HuH-7.5 (cell line): ENCODE results near the gene FDX1.

Experiments used
- DNase-seq: peaks from one replicate; pipeline ENCODE4 v3.0.0; 2011; ENCODE audit warnings: low spot score

The FDX1 gene

DNA sequence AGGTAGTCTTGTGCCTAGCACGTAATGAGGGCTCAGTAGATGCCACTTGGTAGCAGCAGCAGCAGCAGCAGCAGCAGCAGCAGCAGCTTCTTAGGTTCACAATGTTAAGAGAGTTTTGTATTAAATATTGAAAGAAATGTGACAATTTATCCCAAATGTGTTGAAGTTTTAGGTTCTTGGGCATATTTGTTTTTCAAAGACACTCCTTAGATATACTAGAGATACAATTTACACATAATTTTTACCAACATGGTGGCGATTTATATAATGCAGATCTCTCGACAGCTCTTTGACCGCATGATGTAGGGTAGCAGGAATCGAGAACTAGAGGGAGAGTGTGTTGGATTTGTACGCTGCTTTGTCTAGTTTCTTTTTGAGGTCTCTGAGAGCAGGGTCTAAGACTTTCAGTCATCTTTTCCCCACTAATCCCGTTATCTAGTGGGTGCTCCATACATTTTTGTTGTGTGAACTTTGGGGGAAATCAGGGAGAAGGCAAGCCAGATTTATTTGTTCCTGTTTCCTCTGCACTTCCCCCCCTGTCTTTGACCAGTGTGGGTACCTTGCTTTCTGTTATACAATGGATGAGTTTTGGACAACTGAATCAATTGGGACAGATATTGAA is 1.4 kb downstream of the FDX1 start:
- no peak for DNase-seq

DNA sequence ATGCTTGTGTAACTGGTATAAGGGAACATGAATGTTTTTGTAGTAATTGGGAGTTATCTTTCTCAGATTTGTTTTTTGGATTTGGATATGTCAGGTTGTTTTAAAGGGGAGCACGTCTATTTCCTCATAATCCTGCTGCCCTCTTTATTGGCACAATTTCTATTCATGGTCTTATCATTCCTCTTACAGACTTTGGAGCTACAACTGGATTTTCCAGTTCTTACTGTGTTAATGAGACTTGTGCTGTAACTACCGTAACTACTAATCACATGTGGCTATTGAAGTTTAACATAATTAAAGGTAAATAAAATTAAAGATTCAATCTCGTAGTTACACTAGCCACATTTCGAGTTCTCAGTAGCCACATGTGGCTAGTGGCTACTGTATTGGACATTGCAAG is 1.9 kb downstream of the FDX1 start:
- no peak for DNase-seq

DNA sequence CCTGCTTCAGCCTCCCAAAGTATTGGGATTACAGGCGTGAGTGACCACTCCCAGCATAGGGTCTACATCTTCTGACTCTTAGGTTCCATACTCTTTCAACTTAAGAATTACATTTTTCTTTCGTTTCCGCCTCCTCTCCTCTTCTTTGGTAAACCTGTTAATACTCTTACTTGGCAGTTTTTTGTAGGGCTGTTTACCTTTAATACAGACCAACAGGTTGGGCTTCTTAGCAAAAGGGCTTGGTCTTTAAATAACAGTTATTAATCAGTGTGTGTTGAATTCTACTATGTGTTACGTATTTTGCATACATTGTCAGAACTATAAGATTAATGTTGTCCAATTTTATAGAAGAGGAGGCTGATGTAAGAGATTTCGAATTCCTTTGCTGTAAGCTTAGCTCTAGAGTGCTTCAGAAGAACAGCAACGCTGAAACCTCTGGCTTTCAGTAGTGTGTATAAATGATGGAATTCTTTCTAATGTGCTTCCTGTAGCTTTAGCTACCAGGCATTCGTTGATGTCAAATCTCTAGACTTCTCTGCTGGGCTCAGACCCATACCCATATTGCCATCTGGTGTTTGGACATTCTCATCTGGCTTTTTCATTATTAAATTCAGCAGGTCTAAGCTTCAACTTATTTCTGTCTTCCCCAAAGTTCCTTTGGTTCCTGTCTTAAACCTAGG is 3.1 kb downstream of the FDX1 start:
- DNase-seq: no peak

DNA sequence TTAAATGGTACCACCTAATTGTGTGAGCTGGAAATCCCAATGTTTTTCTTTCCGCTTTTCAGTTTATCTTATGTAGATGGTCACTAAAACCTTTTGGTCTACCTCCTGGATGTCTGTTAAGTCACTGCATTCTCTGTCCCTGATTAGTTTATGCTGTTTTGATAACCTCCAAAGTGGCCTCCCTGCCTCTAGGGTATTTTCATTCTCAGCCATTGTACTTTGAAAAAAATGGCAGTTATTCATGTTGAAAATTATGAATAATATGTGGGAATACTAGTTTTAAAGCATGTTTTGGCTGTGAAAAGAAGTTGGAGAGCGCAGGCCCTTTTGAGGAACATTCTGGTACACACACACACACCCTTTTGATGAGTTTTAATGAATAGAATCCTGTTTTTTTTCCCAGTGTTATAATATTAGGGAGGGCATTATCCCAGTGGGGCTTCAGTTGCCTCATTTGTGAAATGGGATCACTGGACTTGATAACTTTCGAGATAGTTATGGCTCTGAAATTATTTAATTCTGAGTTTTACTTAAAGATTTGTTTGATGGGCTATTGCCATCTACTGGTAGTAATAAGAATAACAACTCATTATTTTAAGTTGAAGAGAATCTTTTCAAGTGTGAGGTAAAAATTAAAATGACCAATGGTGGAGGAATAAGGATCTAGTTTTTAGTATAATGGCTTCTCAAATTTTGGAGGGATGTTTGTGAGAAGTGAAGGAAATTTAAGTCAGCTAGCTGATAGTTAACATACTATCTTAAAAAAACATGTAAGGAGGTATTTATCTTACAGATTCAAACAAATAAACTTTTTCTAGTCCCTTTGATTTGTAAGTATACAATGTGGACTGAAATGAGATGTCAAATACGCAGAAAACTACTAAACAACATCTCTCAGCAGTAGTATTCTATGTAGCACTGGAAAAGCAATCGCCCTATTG is 3.9 kb downstream of the FDX1 start:
- DNase-seq: no peak

DNA sequence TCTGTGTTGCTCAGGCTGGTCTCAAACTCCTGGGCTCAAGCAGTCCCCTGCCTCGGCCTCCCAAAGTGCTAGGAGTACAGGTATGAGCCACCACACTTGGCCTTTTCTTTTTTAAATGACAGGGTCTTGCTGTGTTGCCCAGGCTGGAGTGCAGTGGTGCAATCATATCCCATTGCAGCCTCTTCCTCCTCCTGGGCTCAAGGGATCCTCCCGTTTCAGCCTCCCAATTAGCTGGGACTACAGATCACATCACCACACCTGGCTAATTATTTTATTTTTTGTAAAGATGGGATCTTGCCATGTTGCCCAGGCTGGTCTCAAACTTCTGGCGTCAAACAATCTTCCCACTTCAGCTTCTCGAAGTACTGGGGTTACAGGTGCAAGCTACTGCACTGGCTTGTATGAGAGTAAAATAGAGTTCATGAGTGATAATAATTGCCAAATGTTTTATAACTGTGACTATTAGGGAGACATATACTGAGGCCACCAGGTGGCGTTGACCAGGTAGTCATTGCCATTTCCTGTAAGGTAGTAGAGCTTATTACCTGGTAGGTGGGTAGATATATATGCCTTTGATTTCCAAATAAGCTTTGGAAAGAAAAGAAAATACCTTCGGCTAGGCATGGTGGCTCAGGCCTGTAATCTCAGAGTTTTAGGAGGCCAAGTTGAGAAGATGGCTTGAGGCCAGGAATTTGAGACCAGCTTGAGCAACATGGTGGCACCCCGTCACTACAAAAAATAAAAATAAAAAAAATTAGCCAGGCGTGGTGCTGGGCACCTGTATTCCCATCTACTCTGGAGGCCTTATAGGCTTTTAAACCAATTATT is 5.4 kb downstream of the FDX1 start:
- no peak for DNase-seq

DNA sequence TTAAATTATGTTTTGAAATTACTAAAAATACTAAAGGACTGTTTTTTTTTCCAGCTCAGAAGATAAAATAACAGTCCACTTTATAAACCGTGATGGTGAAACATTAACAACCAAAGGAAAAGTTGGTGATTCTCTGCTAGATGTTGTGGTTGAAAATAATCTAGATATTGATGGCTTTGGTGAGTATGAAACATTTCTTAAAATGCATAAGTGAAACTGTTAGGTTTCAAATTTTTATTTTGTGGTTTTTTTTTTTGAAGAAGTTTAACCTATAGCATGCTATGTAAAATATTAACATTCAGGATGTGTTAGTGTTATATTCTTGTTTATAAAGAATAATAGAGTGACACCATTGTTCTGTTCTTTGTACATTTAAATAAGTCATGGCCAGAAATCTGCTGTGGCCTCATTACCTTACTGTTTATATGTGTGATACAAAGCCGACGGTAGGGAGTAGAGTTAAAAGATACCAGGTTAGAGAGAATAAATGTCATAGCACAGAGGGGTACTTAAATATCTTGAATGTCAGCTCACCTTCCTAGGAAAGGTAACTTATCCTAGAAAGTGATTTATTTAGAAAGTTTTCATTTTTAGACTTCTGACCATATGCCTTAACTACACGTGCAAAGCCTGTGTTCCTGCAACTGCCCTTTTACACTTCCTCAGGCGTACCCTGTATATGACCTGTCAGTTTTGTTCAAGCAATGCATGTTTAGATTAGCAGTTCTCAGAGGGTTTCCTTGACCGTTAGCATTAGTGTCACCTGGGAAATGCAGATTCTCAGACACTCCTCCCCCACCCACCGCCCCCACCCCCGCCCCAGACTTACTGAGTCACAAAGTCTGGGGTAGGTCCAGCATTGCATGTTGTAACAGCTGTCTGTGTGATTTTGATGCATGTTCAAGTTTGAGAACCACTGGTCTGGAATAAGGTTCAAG is 6.3 kb downstream of the FDX1 start:
- no peak for DNase-seq

DNA sequence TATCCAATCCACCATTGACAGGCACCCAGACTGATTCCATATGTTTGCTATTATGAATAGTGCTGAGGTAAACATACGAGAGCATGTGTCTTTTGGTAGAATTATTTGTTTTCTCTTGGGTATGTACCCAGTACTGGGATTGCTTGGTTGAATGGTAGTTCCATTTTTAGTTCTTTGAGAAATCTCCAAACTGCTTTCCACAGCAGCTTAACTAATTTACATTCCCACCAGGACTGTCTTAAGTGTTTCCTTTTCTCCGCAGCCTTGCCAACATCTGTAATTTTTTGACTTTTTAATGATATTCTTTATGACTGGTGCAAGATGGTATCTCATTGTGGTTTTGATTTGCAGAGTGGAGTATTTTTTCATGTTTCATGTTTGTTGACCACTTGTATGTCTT is 8.3 kb downstream of the FDX1 start:
- DNase-seq: no peak

DNA sequence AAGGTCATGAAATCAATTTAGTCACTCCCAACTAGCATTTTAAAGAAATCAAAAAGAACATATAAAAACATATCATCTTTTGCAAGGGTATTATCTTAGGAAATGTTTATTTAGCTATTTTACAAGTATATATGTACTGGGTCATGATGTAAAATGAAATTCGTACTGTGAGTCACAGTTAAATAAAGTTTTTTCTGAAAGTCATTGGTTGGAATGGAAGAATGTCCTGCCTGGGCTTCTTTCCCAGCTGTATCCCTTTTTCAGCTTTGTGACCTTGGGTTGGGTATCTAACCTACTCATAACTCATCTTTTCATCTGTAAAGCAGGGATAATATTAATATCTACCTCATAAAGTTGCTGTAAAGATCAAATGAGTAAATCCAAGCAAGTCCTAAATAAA is 15.7 kb downstream of the FDX1 start:
- no peak for DNase-seq

DNA sequence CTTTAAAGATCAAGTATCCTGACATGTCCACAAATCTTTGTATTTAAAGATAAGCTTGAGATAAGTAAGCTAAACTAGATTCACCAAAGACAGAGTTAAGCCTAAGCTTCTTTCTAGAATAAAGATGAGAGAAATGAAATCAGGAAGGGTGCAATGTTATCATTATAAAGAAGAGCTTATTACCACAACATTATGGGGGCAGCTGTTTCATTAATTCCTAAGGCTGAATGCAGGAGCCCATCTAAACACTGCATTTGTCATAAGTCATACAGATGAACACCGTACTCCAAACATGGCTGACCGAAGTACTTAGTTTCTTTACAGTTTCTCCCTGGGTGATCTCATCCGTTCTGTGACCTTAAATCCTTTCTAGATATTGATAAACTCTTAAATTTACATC is 16.3 kb downstream of the FDX1 start:
- DNase-seq: no peak

DNA sequence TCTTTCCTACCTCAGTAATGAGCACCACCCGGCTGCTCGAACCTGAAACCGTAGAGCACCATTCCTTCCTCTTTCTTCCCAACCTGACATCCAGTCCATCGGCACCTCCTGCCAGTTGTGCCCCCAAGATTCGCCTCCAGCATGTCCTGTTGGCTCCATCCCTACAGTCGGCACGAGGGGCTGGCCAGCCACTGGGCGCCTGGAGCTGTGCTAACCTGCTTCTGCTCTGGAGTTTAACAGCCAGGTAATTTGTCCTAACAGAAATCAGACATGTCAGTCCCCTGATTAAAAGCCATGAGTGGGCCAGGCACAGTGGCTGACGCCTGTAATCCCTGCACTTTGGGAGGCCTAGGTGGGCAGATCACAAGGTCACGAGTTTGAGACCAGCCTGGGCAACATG is 16.8 kb downstream of the FDX1 start:
- no peak for DNase-seq

DNA sequence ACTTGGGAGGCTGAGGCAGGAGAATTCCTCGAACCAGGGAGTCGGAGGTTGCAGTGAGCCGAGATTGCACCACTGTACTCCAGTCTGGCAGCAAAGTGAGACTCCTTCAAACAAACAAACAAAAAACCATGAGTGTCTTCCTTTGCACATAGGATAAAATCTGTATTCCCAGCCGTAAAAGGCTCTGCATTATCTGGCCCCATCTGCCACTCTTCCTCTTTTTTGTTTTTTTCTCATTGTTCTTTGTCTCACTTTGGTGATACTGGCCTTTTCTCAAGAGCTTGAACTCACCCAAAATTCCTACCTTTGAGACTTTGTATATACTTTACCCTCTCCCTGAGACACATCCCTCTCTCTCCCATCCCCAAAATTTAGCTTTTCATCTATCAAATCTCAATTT is 17.6 kb downstream of the FDX1 start:
- DNase-seq: no peak

DNA sequence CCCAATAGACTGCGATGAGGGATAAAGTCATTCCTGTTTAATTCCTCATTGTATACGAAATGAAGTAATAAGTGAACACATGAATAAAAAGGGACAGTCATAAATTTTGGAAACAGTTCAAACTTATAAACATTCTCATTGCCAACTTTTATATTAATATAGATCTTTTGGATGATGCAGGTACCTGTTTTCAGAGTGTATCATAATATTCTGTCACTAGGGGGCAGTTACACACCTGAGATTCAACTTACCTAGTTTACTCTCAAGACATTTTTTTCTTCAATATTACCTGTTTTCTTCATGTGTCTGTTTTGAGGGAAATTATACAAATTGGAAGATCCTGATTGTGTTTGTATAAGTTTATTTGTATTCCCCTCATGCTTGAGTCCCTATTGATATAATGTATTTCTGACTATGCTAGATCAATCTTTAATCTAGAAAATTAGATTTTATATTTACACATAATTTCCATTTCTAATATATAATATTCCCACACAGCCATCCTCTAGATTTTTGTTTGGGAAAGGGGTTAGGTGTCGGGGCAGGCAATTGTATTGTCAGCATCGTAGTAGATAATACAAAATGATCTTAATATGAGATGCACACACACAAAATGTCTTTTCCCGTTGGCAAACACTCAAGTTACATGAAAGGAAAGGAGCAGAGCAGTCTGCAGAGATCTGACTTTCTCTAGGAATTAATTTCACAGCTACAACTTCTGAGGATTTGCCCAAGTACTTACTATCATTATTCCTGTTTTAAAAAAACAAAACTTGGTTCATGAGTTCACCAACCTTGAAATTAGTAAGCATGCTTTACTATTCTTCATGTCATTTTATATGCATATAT is 18.4 kb downstream of the FDX1 start:
- no peak for DNase-seq

DNA sequence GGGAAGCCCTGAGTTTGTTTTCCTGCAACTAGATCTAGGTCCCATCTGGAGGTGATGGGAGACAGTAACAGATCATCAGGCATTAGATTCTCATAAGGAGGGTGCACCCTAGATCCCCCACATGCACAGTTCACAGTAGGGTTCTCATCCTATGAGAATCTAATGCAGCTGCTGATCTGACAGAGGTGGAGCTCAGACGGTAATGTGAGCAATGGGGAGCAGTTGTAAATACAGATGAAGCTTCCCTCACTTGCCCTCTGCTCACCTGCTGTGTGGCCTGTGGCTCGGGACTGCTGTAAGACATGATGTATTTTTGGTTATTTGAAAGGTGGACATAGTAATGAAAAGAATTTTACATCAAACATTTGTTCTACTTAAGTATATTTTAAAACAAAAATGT is 20.5 kb downstream of the FDX1 start:
- DNase-seq: no peak

DNA sequence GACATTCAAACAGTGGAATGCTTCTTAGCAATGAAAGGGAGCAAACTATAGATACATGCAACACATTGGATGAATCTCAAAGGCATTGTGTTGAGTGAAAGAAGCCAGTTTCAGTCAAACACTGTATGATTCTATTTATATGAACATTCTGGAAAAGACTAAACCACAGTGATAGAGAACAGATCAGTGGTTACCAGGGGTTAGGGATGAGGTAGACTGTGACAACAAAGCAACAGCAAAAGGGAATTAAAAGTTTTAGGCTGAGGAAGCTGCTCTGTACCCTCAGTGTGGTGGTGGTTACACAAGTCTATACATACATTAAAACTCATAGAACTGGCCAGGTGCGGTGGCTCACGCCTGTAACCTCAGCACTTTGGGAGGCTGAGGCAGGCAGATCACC is 23.0 kb downstream of the FDX1 start:
- no peak for DNase-seq

DNA sequence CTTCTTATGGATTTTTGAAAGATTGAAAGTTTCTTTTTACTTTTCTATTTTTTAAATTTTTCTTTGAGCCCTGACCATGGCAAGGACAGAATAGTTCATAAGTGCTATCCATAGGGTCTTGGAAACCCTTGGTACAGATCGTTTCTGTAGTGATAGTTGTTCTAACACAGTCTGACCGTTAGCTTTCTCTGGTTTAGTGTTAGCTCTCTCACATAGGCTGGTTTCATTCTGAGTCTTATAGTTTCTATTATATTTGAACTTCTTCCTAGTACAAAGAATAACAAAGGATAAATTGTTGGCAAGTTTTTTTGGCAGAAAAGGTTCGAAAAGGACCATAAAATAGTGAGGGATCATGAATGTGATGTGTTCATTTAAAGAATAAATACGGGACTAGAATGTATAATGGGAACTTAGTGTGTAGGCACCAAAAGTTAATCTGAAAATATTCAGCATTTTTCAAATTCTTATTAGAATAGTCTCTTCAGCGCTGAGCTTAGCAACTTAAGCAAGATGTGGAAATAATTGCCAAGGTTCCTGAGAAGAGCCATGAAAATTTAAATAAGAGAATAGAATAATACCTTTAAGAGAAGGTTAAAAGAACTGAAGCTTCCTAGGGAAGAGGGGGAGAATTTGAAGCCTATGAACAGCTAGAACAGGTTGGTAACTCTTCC is 24.1 kb downstream of the FDX1 start:
- DNase-seq: no peak

DNA sequence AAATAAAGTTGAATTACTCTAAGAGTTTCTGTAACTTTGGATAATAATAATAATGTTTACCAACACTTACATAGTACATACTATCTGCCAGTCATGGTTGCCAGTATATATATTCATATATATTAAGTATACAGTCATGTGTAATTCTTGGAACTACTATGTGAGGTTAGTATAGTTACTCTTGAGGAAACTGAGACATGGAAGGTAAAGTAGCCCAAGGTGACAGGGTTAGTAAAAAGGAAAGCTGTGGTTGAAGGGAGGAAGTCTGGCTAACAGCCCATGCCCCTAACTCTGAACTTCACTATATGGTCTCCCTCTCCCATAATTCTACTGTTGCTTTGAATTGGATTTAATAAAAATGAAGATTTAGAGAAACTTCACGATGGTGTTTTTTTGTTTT is 24.9 kb downstream of the FDX1 start:
- no peak for DNase-seq

DNA sequence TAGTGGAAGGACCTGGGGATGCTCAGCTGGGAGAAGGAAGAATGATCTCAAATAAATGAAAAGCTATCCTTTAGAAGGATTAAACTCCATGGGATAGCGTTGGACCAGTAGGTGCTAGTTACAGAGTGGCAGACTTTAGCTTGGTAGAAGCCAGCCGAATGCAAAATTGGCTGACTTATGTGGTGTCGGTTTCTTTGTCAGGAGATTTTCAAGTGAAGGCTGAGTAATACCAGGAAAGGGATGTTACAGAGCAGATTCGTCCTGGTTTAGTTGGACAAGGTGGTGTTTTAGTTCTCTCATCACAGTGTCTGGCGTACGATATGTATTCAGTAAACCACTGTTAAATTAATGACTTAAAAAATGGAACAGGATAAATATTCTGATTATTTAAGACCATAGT is 26.0 kb downstream of the FDX1 start:
- DNase-seq: no peak

DNA sequence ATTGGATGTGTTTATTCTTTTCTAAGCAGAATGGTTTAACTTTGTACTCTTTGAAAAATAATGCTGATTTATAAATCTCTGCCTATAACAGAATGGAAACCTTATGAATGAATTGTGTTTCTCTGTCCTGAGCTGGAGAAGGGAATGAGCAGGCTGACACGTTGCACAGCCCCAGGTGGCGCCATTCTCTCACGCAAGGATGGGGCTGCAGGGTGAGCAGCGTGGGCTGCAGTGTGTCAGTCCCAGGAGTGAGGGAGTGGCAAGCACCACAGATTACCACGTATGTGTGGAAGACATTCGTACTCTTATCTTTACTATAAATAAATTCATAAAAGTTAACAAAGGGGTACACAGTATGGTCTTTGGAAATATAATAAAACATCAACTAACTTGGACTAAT is 33.4 kb downstream of the FDX1 start:
- no peak for DNase-seq

DNA sequence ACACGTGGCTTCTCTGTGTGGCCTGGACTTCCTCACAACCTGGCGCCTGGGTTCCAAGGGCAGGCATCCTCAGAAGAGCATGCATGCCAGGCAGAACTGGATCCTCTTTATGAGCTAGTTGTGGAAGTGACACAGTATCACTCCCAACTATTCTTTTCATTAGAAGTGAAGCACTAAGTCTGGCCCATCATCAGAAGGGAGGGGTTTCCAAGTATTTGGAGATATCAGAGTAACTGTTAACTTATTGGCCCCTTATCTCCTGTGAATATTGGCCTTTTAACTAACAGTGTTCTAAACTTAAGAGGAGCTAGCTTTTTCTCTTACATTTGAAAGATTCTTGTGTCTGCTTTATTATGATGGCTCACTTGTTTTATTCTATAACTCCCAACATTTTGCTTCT is 35.5 kb downstream of the FDX1 start:
- DNase-seq: no peak

DNA sequence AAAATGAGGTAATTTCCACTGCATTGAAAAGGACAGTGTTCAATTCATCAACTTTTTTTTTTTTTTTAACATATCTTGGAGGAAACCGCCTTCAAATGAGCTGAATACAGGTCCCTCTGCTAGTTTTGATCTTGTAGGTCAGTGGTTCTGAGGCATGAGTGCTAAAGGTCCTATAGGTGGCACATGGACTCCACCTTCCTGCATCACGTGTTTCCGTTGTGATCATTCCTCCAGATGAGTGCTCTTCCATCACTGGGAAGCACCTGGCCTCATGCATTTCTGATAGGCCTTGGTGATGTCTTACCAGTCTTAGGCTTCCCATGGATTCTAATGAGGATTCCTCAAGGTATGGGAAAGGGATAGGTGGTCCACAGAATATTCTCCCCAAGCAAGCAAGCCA is 37.8 kb downstream of the FDX1 start:
- no peak for DNase-seq
